Left colon (tissue), 2 donors: Measurements from ENCODE around the gene PRELP. TPM values are rescaled to one million over a fixed set of nuclear protein-coding genes. Genes with fewer than 3 reads are reported as not detected.

Experiments
- ATAC-seq: fragments of 200-7000 bp; cut with Tn5 transposase; one replicate; pipeline ENCODE4 v1.9.1; 2020; ENCODE audit warnings: mild to moderate bottlenecking, moderate library complexity
- DNase-seq, 2 donors: peaks; one replicate each; pipeline ENCODE4 v3.0.0-alpha.2; 2020
- intact Hi-C, 2 donors: fragments of 100-400 bp; cut with DNase I in 1 of 2; cut with micrococcal nuclease in 1 of 2; formaldehyde crosslinking; loops; one replicate each; pipeline versions ENCODE4 v1.11.2 to v1.14.0; 2022; cut with DNase I, micrococcal nuclease
- total RNA-seq, 2 donors: library from RNA; stranded (reverse); fragmentation: NEBNext Ultra II Directional; extraction: Animal tissue kit (Norgen Biotek cat#: 25700); gene quantifications; one replicate each; pipeline ENCODE4 v1.2.1, GENCODE V29; 2021
- donor health status: DM: no; HTN: no; CAD: no.
- donor health status: DM: yes; HTN: yes; CAD: no.

The PRELP gene
- total RNA-seq, 2 donors from 2014 or later, result 6.6 to 19.7 TPM

- intact Hi-C loops, result no loop called here
- ATAC-seq (no peak), DNase-seq (no peak)
These were observed 18.3 kb downstream of the PRELP start, which contains the start of gene OPTC for GRCh38 chr1:203493901-203494300. Gene OPTC (plus strand): TSS chr1:203494153. CDS start chr1:203496006, 1,853 bp downstream.

- no peak for ATAC-seq
- DNase-seq, result no peak
- intact Hi-C loops, result no loop called here
These were observed 20.2 kb downstream of the PRELP start for GRCh38 chr1:203495845-203496244.

DNA sequence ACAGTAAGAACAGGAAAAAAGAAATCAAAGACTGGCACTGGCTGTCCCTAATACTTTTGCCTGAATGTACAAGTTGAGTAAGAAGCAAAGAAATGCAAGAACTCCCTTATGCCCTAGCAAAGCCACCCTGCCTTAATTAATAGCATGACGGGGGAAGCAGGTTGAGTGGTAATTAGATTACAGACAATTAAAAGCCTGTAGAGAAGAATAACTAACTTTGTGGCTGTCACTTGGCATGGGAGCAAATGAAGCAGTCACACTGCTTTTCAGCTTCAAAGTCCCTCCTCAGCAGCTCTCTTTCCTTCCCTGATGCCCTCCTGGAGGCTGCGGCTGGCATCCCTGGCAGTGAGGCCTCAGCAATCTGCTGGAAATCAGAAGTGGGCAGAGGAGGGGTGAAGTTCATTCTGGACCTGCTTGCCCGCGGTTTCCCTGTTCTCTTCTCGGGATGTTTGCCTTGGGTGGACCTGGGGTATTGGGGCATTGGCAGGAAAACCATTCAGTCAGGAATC lies 21.7 kb downstream of the PRELP start:
- no peak for ATAC-seq
- intact Hi-C loops, result no loop called here

DNA sequence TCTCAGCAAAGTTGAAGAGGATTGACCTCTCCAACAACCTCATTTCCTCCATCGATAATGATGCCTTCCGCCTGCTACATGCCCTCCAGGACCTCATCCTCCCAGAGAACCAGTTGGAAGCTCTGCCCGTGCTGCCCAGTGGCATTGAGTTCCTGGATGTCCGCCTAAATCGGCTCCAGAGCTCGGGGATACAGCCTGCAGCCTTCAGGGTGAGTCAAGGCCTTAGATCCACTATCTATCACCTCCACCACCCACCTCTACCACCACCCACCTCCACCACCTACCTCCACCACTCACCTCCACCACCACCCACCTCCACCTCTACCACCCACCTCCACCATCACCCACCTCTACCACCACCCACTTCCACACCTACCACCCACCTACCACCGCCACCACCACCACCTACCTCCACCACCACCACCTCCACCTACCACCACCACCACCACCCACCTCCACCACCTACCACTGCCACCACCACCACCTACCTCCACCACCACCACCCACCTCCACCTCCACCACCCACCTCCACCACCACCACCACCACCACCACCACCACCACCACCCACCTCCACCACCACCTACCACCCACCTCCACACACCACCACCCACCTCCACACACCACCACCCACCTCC lies 24.2 kb downstream of the PRELP start:
- DNase-seq (no peak), ATAC-seq (no peak)
- intact Hi-C loops, result loop anchor here in 1 of 2 donors (10.0 kb wide), 1 partner anchor 125 kb away; the partner anchor contains the start of gene ATP2B4

More for the DNA sequence above, 21.7 kb downstream of the PRELP start:
- DNase-seq, result no peak

- DNase-seq, result no peak
- intact Hi-C loops, result loop anchor here in 1 of 2 donors (10.0 kb wide), 1 partner anchor 125 kb away; the partner anchor contains the start of gene ATP2B4
These were observed 24.7 kb downstream of the PRELP start for GRCh38 chr1:203500279-203500678.

GRCh38 chr1:203503836-203504235 lies 28.2 kb downstream of the PRELP start:
- intact Hi-C loops, result loop anchor here in 1 of 2 donors (2.0 to 10.0 kb wide), 2 partner anchors 121 to 197 kb away; partner anchors contain the start of gene ATP2B4
- ATAC-seq (no peak), DNase-seq (no peak)

More at GRCh38 chr1:203500279-203500678, 24.7 kb downstream of the PRELP start:
- no peak for ATAC-seq

DNA sequence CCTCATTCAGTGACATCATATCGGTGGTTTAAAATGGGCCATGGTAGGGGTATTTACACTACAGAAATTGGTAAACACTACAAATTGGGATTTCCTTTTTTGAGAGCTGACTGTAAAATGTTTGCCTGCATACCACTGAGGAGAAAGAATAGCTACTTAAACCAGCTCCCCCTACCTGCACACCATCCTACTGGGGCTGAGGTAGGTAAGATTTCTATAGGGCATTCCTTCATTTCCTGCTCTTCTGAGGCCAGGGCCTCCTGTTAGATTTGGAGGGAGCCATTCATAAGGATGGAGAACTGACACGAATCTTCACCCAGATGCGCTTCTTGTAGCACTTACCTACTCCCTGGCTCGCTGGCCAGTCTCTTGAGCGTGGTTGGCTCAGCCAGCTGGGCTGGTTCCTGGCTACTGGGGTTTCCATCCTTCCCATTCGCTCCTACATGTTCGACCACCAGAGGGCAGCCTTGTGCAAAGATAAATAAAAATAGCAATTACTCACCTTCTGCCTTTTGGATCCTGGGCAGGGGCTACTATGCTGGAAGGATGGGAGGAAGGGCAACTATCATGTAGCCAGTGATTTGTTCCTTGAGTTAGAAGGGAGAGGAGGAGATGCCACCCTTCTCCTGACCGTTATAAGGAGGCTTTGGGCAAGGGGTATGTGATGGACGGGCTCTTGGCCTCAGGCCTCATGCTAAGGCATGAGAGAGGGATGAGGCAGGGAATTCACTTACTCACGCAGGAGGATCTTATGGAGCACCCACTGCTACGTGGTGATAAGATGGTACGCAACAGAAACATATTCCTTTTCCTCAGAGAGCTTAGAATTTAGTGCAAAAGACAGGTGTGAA lies 29.0 kb downstream of the PRELP start:
- ATAC-seq (peak; percentile 87), DNase-seq (peak; percentile 72 to 91)
- intact Hi-C loops, result loop anchor here (2.0 to 10.0 kb wide), 3 partner anchors 120 to 198 kb away; partner anchors contain the start of gene ATP2B4 (in 1 of the 2)

DNA sequence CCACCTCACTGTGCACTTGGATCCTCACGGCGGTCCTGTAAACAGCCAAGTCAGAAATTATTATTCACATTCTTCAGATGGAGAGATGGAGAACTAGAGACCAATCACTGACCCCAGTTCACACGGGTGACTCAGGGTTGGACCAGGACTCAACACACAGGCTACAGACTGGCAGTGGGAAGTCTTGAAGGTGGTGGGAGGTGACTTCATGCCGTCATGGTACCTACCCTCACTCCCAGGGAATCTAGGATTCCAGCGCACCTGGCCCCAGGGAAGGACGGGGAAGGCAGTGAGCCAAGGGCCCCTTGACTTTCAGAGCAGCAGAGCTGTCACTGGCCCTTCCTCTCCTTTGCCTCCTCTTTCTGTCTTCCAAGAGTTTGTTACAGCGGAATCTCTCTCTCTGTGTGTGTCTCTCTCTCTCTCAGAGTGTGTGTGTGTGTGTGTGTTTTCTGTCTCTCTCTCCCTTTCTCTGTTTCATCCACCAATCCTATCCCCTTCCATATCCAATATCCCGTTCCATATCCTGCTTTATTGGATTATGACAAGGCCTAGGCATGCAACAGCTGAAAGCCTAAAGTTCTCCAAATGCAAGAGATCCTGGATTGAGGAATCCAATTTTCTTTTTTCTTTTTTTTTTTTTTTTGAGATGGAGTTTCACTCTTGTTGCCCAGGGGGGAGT lies 30.1 kb downstream of the PRELP start:
- intact Hi-C loops, result loop anchor here (2.0 to 10.0 kb wide), 3 partner anchors 119 to 197 kb away; partner anchors contain the start of gene ATP2B4 (in 1 of the 2)
- DNase-seq (no peak), ATAC-seq (no peak)

GRCh38 chr1:203506858-203507626 lies 31.4 kb downstream of the PRELP start:
- no peak for ATAC-seq
- no peak for DNase-seq
- intact Hi-C loops, result loop anchor here (5.0 to 10.0 kb wide), 2 partner anchors 118 to 195 kb away; partner anchors contain the start of gene ATP2B4 (in 1 of the 2)

GRCh38 chr1:203507759-203508158 lies 32.2 kb downstream of the PRELP start:
- DNase-seq (no peak), ATAC-seq (no peak)
- intact Hi-C loops, result loop anchor here (5.0 to 10.0 kb wide), 2 partner anchors 117 to 195 kb away; partner anchors contain the start of gene ATP2B4 (in 1 of the 2)

- intact Hi-C loops, result loop anchor here (5.0 to 10.0 kb wide), 2 partner anchors 116 to 194 kb away; partner anchors contain the start of gene ATP2B4 (in 1 of the 2)
- DNase-seq (no peak), ATAC-seq (no peak)
These were observed 33.0 kb downstream of the PRELP start for GRCh38 chr1:203508463-203509073.

DNA sequence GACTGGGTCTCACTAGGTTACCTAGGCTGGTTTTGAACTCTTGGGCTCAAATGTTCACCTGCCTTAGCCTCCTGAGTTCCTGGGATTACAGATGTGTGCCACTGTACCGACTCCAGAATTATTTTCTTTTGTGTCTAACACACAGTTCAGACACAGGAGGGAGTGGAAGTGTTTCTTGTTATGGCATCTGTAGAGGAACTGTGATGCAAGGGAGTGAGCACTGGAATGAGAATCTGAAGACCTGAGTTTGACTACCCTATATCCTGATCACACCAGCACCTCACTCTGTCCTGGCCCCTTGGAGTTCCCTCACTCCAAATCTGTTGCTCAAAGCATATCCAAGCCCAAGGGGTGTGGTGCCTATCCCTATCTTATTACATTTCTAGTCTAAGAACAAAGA lies 33.5 kb downstream of the PRELP start:
- ATAC-seq, result no peak
- DNase-seq, result no peak
- intact Hi-C loops, result loop anchor here (5.0 to 10.0 kb wide), 2 partner anchors 116 to 193 kb away; partner anchors contain the start of gene ATP2B4 (in 1 of the 2)

- ATAC-seq (no peak), DNase-seq (no peak)
- intact Hi-C loops, result no loop called here
These were observed 35.9 kb downstream of the PRELP start for GRCh38 chr1:203511513-203511912.

- intact Hi-C loops, result no loop called here
- DNase-seq, result no peak
- ATAC-seq, result no peak
These were observed 36.3 kb downstream of the PRELP start for GRCh38 chr1:203511930-203512329.

DNA sequence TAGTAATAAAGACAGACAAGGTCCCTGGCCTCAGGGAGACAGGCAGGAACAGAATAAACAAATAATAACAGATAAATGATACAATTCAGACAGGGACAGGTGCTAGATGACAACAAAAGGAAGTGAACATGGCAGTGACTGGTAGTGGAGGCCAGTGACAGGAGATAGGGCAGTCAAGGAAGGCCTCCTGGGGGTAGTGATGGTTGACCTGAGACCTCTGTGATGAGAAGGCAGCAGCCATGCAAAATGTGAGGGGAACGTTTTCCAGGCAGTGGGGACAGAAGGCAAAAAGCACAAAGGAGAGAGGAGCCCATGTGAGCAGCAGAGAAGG lies 36.9 kb downstream of the PRELP start:
- intact Hi-C loops, result no loop called here
- ATAC-seq (no peak), DNase-seq (no peak)

- peak in 1 of 2 donors; percentile 46 for DNase-seq
- intact Hi-C loops, result no loop called here
These were observed 37.4 kb downstream of the PRELP start for GRCh38 chr1:203512848-203513584.

DNA sequence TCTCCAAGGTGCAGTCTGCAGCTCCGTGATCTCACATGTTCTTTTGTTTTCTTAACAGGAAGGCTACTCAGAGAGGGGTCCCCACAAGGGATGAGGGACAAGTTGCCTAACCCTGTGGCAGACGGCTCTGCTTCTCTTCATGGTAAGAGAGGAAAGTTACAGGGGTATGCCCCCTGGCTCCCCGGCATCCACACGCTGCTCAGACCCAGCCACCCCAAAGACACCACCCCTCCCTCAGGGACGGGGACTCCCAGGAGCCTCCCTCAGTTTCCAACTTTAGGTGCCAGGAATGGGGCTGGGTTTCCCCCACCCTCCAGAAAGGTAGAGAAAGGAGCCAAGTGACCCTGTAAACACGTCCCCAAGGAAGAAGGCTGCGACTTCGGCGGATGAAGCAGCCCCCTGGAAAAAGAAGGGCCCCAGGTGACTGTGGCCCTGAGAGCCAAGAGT lies 38.0 kb downstream of the PRELP start:
- intact Hi-C loops, result no loop called here
- DNase-seq, result no peak
- ATAC-seq, result no peak

More at GRCh38 chr1:203512848-203513584, 37.4 kb downstream of the PRELP start:
- peak; percentile 29 for ATAC-seq
